GM06990 (cell line): ENCODE results near the gene MEIOSIN.

Experiments
- DNase-seq: peaks from one replicate; pipeline ENCODE4 v3.0.0-alpha.2; 2011; ENCODE audit not compliant: insufficient read length; ENCODE audit errors: extremely low read depth
- H3K27me3 ChIP-seq: replicated peaks from 2 replicates; pipeline ENCODE4 v1.6.0; 2011; ENCODE audit warnings: low read length; ENCODE audit not compliant: control insufficient read depth, insufficient read depth
- H3K36me3 ChIP-seq: 2 replicates; pipeline ENCODE4 v1.5.1; 2011; ENCODE audit warnings: low read length; ENCODE audit not compliant: control insufficient read depth, insufficient read depth
- H3K4me3 ChIP-seq: replicated peaks from 2 replicates; pipeline ENCODE4 v1.5.1; 2011; ENCODE audit warnings: low read depth, mild to moderate bottlenecking, control low read depth, low read length
- CTCF ChIP-seq: IDR thresholded peaks from 2 replicates; pipeline ENCODE4 v1.5.1; 2011; ENCODE audit warnings: low read length, control low read depth, mild to moderate bottlenecking, inconsistent platforms; ENCODE audit not compliant: insufficient read depth, poor library complexity, severe bottlenecking

Gene MEIOSIN

GRCh38 chr19:45762870-45763631 lies 29.8 kb downstream of the MEIOSIN start:
- no peak for TF ChIP-seq CTCF
- H3K27me3 ChIP-seq = no peaks in the 10 kb centered on the region; the same call in 1 of the 2 replicates
- DNase-seq = no peak
- H3K4me3 ChIP-seq = no peak overlapping the region
- no peaks in the 10 kb centered on the region; the same call in 1 of the 2 replicates for H3K36me3 ChIP-seq

GRCh38 chr19:45763691-45764294 lies 30.6 kb downstream of the MEIOSIN start:
- no peak for DNase-seq
- Histone ChIP-seq H3K36me3 (no peaks in the 10 kb centered on the region; the same call in 1 of the 2 replicates), H3K27me3 (no peaks in the 10 kb centered on the region; the same call in 1 of the 2 replicates), H3K4me3 (no peak overlapping the region)
- no peak for TF ChIP-seq CTCF

GRCh38 chr19:45764475-45764874 lies 31.2 kb downstream of the MEIOSIN start:
- Histone ChIP-seq H3K27me3 (no peaks in the 10 kb centered on the region), H3K4me3 (no peak overlapping the region), H3K36me3 (no peaks in the 10 kb centered on the region; the same call in 1 of the 2 replicates)
- DNase-seq = no peak
- TF ChIP-seq CTCF = no peak

DNA sequence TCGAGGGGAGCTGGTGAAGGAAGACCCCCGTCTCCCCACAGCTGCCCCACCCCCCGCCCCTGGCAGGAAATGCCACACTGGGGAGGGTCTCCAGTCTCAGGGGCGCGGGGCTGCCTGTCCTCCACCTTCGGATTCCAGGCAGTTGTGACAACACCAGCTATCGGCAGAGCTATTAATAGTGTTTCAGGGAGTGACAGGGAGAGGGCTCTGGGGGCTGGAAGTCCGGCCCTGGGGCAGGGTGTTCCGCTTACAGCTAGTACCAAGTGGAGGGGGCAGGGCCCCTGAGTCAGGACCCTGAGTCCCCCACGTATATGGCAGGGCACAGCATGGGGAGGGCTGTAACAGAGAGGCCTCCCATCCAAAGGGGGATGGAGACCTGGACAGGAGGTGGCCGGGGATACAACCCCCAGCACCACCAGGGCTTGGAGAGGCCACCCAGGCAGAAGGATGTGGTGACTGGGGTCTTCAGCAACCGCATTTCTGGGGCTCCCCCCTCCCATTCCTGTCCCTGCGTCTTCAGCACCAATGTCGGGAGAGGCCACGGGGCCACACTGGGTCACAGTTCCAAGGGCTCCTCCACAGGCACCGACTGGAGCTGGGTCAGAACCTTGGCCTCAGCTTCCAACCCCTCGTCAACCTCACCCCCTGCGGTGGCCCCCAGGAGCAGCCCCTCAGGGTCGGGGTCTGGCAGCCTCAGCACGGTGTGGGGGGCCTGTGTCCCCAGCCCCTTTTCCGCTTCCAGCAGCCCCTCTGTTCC lies 31.9 kb downstream of the MEIOSIN start:
- DNase-seq = no peak
- no peak for TF ChIP-seq CTCF
- H3K27me3 ChIP-seq = no peaks in the 10 kb centered on the region
- H3K36me3 ChIP-seq = no peaks in the 10 kb centered on the region; the same call in 1 of the 2 replicates
- H3K4me3 ChIP-seq = no peak overlapping the region

GRCh38 chr19:45765702-45766295 lies 32.6 kb downstream of the MEIOSIN start:
- no peak for DNase-seq
- no peak overlapping the region for H3K4me3 ChIP-seq
- no peak for TF ChIP-seq CTCF
- no peaks in the 10 kb centered on the region for H3K27me3 ChIP-seq
- H3K36me3 ChIP-seq = no peaks in the 10 kb centered on the region; the same call in 1 of the 2 replicates
